PC-3 (cell line): Measurements from ENCODE around the gene NFKB2.

ENCODE experiments used
- CTCF ChIP-seq: fragments of 300-600 bp; sonication (generic); conservative IDR thresholded peaks from 2 replicates; pipeline ENCODE4 v1.5.1; 2017; ENCODE audit warnings: antibody characterized with exemption, low read depth, mild to moderate bottlenecking, low read length
- EZH2 ChIP-seq: fragments of 300-600 bp; sonication (generic); IDR thresholded peaks from one replicate; pipeline ENCODE4 v1.6.1; 2017; ENCODE audit warnings: antibody characterized with exemption, mild to moderate bottlenecking, low read length; ENCODE audit not compliant: unreplicated experiment
- EZH2phosphoT487 ChIP-seq: fragments of 300-600 bp; sonication (generic); IDR thresholded peaks from 2 replicates; pipeline ENCODE4 v1.6.1; 2018; ENCODE audit warnings: mild to moderate bottlenecking, antibody characterized with exemption, low read length, borderline replicate concordance

- no peak for TF ChIP-seq CTCF
- no peak for TF ChIP-seq EZH2
- TF ChIP-seq EZH2phosphoT487: no peak
Observed at GRCh38 chr10:102381983-102382382, 13.5 kb upstream of the NFKB2 start.
